ENCODE measurements around the gene EIF5A.

EIF5A gene

DNA sequence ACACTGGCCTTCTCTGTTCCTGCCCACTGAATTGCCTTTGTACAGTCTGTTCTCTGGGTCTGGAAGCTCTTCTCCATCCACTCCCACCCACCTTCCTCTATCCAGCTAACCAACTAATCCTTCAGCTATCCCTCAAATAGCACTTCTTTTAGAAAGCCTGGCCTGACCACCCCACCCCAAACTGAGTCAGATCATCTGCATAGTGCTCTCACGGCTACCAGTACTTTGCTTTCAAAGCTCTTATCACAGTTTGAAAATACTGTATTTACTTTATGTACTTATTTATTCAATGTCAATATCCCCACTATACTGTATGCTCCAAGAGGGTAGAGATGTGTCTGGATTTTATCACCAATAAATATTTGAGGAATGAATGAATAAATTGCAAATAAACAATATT is 40.6 kb upstream of the EIF5A start:
- DNase-seq (ENCODE audit: insufficient read length): no peak
- no peak for FAIRE-seq
- no peak for TF ChIP-seq TAF1 (IDR thresholded peaks at IDR 0.05; ENCODE audit: borderline replicate concordance, low read depth, low read length)
- no peak for TF ChIP-seq POLR2AphosphoS5 (IDR thresholded peaks at IDR 0.05; ENCODE audit: low read depth, low read length)
- no peak for TF ChIP-seq POLR2A (IDR thresholded peaks at IDR 0.05; ENCODE audit: low read depth, low read length)

DNA sequence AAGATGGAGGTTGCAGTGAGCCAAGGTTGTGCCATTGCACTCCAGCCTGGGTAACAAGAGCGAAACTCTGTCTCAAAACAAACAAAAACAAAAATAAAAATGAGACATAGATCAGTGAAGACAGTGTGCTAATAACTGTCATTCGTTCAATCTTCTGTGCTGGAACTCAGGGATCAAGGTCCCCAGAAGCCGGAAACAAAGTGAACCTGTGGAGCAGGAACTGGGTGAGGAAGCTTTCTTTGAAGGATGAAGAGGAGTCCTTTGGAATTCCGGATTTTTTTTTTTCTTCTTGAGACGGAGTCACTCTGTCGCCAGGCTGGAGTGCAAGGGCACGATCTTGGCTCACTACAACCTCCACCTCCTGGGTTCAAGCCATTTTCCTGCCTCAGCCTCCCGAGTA is 28.0 kb upstream of the EIF5A start:
- TF ChIP-seq TAF1 (IDR thresholded peaks at IDR 0.05; ENCODE audit: borderline replicate concordance, low read depth, low read length) (no peak), POLR2AphosphoS5 (IDR thresholded peaks at IDR 0.05; ENCODE audit: low read depth, low read length) (no peak), POLR2A (IDR thresholded peaks at IDR 0.05; ENCODE audit: low read depth, low read length) (no peak)
- DNase-seq (ENCODE audit: insufficient read length) (no peak), FAIRE-seq (no peak)

DNA sequence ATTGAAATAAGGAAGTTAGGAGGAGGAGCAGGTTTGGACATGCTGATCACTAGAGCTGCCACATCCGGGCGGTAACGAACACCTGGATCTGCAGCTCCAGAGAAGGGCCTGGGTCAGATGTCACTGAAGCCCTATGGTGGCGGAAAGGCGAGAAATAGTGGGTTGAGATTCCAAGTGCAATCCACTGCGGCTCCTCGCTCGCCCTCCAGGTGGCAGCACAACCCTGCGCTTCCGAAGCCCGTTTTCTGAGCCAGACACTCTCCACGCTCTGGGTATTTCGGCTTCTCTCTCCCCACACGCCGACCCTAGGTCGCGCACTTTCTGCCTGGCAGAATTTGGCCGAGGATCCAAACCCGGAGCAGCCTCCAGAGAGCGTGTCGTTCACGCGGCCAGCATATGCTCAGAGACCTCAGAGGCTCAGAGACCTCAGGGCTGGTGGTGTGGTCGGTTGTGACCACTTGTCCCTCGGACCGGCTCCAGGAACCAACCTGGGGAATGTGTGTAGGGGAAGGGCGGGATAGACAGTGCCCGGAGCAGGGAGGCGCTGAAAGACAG is 26.8 kb upstream of the EIF5A start:
- TF ChIP-seq POLR2AphosphoS5 (IDR thresholded peaks at IDR 0.05; ENCODE audit: low read depth, low read length) (no peak), TAF1 (IDR thresholded peaks at IDR 0.05; ENCODE audit: borderline replicate concordance, low read depth, low read length) (no peak), POLR2A (IDR thresholded peaks at IDR 0.05; ENCODE audit: low read depth, low read length) (no peak)
- DNase-seq (ENCODE audit: insufficient read length): peak; percentile 81
- peak; percentile 81 for FAIRE-seq

DNA sequence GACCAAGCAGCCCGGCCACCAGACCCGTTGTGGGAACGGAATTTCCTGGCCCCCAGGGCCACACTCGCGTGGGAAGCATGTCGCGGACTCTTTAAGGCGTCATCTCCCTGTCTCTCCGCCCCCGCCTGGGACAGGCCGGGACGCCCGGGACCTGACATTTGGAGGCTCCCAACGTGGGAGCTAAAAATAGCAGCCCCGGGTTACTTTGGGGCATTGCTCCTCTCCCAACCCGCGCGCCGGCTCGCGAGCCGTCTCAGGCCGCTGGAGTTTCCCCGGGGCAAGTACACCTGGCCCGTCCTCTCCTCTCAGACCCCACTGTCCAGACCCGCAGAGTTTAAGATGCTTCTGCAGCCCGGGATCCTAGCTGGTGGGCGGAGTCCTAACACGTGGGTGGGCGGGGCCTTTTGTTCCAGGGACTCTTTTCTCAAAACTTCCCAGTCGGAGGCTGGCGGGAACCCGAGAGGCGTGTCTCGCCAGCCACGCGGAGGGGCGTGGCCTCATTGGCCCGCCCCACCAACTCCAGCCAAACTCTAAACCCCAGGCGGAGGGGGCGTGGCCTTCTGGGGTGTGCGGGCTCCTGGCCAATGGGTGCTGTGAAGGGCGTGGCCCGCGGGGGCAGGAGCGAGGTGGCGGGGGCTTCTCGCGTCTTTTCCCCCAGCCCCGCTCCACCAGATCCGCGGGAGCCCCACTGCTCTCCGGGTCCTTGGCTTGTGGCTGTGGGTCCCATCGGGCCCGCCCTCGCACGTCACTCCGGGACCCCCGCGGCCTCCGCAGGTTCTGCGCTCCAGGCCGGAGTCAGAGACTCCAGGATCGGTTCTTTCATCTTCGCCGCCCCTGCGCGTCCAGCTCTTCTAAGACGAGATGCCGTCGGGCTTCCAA is 26.1 kb upstream of the EIF5A start, which contains the start of gene SLC2A4:
Gene SLC2A4, plus strand, starts transcription at position 645 of the 879 bp plus-strand sequence. Its CDS starts 217 bp downstream, at position 862.
- no peak for TF ChIP-seq TAF1 (IDR thresholded peaks at IDR 0.05; ENCODE audit: borderline replicate concordance, low read depth, low read length)
- no peak for TF ChIP-seq POLR2A (IDR thresholded peaks at IDR 0.05; ENCODE audit: low read depth, low read length)
- TF ChIP-seq POLR2AphosphoS5 (IDR thresholded peaks at IDR 0.05; ENCODE audit: low read depth, low read length): no peak
- DNase-seq (ENCODE audit: insufficient read length): peak; percentile 98
- FAIRE-seq: peak; percentile 98

DNA sequence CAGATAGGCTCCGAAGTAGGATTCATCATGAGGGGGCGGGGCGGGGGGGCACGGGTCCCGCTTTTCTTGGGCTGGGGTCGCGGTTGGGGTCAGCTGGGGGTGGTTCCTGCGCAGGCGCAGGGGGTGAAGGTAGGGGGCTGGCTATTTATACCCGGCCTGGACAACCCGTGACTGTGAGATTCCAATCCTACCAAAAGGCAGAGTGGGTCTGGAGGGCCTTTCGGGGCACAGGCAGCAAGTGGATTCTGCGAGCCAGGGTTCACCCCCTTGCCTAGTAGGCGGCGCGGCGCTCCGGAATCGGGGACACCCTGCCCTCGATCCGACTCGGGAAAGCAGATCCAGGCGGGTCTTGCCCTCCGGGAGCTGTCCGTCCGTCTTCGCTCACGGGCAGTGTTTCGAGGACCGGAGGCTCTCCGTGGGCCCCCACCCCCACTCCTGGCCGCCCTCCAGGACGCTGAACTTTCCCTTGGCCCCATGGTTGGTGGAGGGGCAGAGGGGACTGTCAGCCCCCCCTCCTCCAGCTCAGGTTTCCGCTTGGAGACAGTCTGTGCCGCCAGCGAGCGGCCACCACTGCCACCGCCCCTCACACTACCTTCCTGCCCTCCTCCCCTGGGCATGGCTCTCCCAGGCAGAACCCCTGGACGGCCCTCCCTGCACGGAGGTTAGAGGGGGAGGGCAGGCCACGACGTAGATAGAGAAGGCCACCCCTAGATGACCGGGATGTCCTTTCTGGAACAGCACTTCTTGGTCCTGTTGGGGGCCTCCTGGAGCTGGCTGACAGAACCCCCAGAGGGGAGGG is 25.3 kb upstream of the EIF5A start:
- FAIRE-seq (peak; percentile 21), DNase-seq (ENCODE audit: insufficient read length) (no peak)
- TF ChIP-seq POLR2AphosphoS5 (IDR thresholded peaks at IDR 0.05; ENCODE audit: low read depth, low read length) (no peak), TAF1 (IDR thresholded peaks at IDR 0.05; ENCODE audit: borderline replicate concordance, low read depth, low read length) (no peak), POLR2A (IDR thresholded peaks at IDR 0.05; ENCODE audit: low read depth, low read length) (no peak)

DNA sequence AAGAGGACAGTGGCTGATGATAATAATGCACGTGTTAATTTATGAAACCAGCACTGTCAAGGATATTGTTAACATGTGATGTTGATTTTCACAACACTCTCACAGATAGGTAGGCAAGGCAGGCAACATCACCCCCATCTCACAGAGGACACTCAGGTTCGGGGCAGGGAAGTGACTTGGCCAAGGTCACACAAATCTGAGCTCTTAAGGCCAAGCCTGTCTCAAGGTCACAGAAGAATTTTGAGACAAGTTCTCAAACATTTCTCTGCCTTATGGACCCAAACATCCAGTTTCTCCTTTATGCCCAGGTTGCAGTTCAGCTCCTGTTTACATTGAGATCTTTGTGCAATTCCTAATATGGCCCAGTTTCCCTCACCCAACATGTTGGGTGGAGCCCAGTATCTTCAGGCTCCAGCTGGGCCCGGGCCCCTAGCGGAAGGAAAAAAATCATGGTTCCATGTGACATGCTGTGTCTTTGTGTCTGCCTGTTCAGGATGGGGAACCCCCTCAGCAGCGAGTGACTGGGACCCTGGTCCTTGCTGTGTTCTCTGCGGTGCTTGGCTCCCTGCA is 24.6 kb upstream of the EIF5A start:
- TF ChIP-seq POLR2AphosphoS5 (IDR thresholded peaks at IDR 0.05; ENCODE audit: low read depth, low read length) (no peak), TAF1 (IDR thresholded peaks at IDR 0.05; ENCODE audit: borderline replicate concordance, low read depth, low read length) (no peak), POLR2A (IDR thresholded peaks at IDR 0.05; ENCODE audit: low read depth, low read length) (no peak)
- DNase-seq (ENCODE audit: insufficient read length) (no peak), FAIRE-seq (no peak)

DNA sequence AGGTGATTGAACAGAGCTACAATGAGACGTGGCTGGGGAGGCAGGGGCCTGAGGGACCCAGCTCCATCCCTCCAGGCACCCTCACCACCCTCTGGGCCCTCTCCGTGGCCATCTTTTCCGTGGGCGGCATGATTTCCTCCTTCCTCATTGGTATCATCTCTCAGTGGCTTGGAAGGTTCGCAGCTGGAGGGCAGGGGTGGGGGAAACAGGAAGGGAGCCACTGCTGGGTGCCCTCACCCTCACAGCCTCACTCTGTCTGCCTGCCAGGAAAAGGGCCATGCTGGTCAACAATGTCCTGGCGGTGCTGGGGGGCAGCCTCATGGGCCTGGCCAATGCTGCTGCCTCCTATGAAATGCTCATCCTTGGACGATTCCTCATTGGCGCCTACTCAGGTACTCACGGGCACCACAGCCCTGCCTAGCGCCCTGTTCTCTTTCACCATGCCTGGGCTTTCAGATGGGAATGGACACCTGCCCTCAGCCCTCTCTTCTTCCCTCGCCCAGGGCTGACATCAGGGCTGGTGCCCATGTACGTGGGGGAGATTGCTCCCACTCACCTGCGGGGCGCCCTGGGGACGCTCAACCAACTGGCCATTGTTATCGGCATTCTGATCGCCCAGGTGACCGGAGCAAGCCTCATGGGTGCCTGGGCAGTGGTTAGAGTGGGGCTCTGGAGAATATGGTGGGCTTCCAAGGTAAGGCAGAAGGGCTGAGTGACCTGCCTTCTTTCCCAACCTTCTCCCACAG is 23.8 kb upstream of the EIF5A start:
- DNase-seq (ENCODE audit: insufficient read length) (no peak), FAIRE-seq (no peak)
- TF ChIP-seq POLR2AphosphoS5 (IDR thresholded peaks at IDR 0.05; ENCODE audit: low read depth, low read length): no peak
- no peak for TF ChIP-seq TAF1 (IDR thresholded peaks at IDR 0.05; ENCODE audit: borderline replicate concordance, low read depth, low read length)
- TF ChIP-seq POLR2A (IDR thresholded peaks at IDR 0.05; ENCODE audit: low read depth, low read length): no peak

DNA sequence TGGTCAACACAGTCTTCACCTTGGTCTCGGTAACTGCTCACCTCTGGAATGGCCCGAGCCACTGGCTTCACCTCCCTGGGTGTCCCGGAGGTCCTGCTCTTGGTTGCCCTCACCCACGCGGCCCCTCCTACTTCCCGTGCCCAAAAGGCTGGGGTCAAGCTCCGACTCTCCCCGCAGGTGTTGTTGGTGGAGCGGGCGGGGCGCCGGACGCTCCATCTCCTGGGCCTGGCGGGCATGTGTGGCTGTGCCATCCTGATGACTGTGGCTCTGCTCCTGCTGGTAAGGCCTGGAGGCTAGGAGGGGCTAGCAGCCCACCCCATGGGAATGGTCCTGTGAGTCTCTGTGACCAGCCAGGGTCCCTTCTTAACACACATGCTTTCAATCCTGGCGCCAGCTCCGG is 22.5 kb upstream of the EIF5A start:
- no peak for TF ChIP-seq POLR2AphosphoS5 (IDR thresholded peaks at IDR 0.05; ENCODE audit: low read depth, low read length)
- no peak for TF ChIP-seq TAF1 (IDR thresholded peaks at IDR 0.05; ENCODE audit: borderline replicate concordance, low read depth, low read length)
- no peak for TF ChIP-seq POLR2A (IDR thresholded peaks at IDR 0.05; ENCODE audit: low read depth, low read length)
- no peak for DNase-seq (ENCODE audit: insufficient read length)
- FAIRE-seq: no peak

DNA sequence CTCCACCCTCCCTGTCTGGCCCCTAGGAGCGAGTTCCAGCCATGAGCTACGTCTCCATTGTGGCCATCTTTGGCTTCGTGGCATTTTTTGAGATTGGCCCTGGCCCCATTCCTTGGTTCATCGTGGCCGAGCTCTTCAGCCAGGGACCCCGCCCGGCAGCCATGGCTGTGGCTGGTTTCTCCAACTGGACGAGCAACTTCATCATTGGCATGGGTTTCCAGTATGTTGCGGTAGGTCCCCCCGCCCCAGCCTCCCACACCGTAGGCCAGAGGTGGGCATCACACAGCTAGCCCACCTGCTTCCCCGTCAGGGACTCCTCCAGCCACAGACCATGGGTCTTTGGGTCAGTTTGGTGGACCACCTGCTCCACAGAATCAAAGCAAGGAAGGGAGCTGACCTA is 21.7 kb upstream of the EIF5A start:
- FAIRE-seq (no peak), DNase-seq (ENCODE audit: insufficient read length) (no peak)
- TF ChIP-seq TAF1 (IDR thresholded peaks at IDR 0.05; ENCODE audit: borderline replicate concordance, low read depth, low read length) (no peak), POLR2AphosphoS5 (IDR thresholded peaks at IDR 0.05; ENCODE audit: low read depth, low read length) (no peak), POLR2A (IDR thresholded peaks at IDR 0.05; ENCODE audit: low read depth, low read length) (no peak)

DNA sequence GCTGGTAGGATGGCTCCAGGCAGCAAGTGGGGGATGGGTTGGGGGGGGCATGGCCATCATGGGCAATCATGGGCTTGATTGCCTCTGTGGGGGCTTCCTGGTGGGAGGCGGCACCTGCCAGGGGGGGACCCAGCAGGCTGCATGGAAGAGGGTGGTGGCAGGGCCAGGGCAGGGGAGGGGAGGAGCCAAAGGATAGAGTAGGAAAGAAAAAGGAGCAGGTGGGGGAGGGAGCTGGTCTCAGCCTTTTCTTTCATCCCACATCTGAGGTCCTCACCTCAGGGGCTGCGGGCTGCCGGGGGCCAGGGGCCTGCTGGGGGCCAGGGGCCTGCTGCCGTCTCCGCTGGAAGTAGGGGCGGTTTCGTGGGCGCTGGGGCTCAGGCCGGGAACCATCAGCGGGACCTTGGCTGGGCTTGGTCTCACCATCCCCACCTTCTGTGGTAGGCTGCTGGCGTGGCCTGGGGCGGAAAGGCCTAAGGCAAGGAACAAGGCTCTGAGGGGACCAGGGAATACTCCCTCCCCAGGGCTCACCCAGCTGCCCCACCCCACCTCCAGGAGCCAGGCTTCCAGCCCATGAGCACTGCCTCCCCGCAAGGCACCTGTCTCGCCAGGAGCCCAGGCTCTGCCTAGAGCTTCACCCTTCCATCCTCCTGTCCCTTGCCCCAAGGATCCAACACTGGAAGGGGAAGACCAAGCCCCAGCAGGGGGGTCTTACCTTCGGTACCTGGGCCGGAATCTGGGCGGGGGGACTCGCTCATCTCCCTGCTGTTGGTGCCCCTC is 18.0 kb upstream of the EIF5A start:
- TF ChIP-seq POLR2AphosphoS5 (IDR thresholded peaks at IDR 0.05; ENCODE audit: low read depth, low read length) (no peak), TAF1 (IDR thresholded peaks at IDR 0.05; ENCODE audit: borderline replicate concordance, low read depth, low read length) (no peak), POLR2A (IDR thresholded peaks at IDR 0.05; ENCODE audit: low read depth, low read length) (no peak)
- no peak for DNase-seq (ENCODE audit: insufficient read length)

More for the DNA sequence above, 18.0 kb upstream of the EIF5A start:
- no peak for FAIRE-seq
